ENCODE data around the gene NOMO2. TPM values are rescaled to one million over a fixed set of nuclear protein-coding genes. Genes with fewer than 3 reads are reported as not detected.
"Not testable (repeated sequence)": the region's sequence is repeated elsewhere in the genome, so short reads cannot be mapped to it uniquely, and the experiment has no call there.

Gene NOMO2
- total RNA-seq, 2 experiments from 2014 or later, result 65.0 to 83.4 TPM

DNA sequence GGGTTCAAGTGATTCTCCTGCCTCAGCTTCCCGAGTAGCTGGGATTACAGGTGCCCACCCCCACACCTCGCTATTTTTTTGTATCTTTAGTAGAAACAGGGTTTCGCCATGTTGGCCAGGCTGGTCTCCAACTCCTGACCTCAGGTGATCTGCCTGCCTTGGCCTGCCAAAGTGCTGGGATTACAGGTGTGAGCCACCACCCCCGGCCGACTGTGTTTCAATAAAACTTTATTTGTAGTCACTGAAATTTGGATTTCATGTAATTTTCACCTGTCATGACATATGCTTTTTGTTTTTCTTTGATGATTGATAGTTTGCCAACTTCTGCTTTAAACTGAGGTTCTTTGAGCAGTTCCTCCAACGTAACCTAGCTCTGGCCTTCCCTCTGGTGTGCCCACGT, 12.0 kb upstream of the NOMO2 start:
- DNase-seq; H3K27ac Mint-ChIP-seq; H3K27me3 Mint-ChIP-seq; CTCF ChIA-PET; H3K9me3 Mint-ChIP-seq (ENCODE audit: low read depth); POLR2A ChIA-PET; intact Hi-C loops (cut with DNase I, micrococcal nuclease); H3K36me3 Mint-ChIP-seq (ENCODE audit: low read depth); ATAC-seq; H3K4me3 Mint-ChIP-seq; H3K4me1 Mint-ChIP-seq: not testable (repeated sequence)

DNA sequence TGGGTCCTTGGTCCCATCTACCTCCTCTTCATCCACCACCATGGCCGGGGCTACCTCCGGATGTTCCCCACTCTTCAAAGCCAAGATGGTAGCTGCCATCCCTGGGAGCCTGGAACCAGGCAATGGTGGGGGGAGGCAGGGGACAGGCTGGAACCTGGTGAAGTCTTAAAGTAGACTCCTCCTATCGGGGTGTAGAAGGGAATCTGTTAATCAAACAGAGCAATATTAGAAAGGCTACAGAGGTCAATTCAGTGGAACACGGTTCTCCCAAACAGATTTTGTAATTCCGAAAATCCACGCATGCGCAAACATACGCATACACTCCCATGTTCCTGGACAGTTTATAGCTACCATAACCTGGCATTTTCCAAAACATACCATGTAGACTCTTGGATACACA, 11.1 kb upstream of the NOMO2 start:
- intact Hi-C loops (cut with DNase I, micrococcal nuclease); POLR2A ChIA-PET; H3K9me3 Mint-ChIP-seq (ENCODE audit: low read depth): not testable (repeated sequence)

DNA sequence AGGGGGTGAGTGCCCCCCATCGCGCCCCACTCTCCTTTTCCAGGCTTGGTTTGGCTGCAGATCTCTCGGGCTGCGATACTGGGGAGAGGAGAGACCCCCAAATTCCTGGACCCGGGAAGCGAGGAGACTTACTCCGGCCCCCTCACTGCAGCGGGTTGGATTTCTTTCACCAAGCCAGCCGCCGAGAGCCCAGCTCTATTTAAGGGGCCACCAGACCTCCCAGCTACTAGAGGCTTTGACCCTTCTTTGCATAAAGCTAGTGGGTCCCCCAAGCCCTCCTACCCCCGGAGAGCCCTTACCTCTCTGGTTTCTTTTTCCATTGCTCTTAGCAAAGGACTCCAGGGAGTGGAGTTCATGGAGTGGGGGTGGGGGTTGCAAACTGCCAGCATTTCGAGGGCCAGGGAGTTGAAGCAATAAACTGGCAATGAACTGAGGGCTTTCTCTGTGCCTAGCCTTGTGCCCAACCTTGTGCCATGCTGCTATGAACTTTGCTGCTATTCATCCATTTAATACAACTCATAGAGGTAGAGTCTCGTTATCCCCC, 9.5 kb upstream of the NOMO2 start:
- DNase-seq; ATAC-seq; H3K27ac Mint-ChIP-seq; intact Hi-C loops (cut with DNase I, micrococcal nuclease); POLR2A ChIA-PET; H3K36me3 Mint-ChIP-seq (ENCODE audit: low read depth); H3K4me1 Mint-ChIP-seq; CTCF ChIA-PET; H3K4me3 Mint-ChIP-seq; H3K27me3 Mint-ChIP-seq; H3K9me3 Mint-ChIP-seq (ENCODE audit: low read depth): not testable (repeated sequence)

More for the DNA sequence above, 11.1 kb upstream of the NOMO2 start:
- DNase-seq; H3K36me3 Mint-ChIP-seq (ENCODE audit: low read depth); H3K4me1 Mint-ChIP-seq; H3K27me3 Mint-ChIP-seq; H3K27ac Mint-ChIP-seq; ATAC-seq; H3K4me3 Mint-ChIP-seq; CTCF ChIA-PET: not testable (repeated sequence)

DNA sequence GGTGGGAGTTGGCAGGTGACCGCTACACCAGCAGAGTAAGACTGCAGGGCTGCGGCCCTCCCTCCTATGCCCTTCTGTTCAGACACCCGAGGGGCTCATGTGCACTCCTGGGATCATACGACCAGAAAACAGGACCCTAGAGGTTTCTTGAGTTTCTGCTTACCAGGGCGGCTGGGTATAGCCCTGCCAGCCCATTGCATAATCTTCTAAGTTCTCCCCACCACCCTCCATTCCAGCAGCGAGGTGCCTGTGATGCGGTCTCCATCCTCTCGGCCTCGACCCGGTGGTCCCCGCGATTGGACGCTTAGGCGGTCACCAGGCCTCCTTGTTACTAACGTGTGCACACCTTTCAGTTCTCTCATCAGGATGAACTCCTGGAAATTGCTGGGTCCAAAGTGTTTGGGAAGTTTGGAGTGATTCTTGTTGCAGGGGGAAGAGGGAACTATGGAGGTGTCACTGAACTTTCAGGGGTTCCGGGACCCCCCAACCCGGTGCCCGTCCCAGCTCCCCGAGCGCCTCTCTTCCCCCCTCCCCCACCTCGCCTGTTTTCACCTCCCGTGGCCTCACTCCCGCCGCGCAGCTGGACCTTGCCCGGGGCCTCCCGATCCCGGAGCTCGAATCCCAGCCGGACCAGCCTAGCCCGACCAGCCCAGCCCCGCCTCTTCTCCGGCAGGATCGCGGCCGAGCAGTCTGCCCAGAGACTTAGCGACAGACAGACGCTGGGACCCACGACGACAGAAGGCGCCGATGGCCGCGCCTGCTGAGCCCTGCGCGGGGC, 8.8 kb upstream of the NOMO2 start:
- H3K4me1 Mint-ChIP-seq; H3K9me3 Mint-ChIP-seq (ENCODE audit: low read depth); H3K36me3 Mint-ChIP-seq (ENCODE audit: low read depth); POLR2A ChIA-PET; H3K4me3 Mint-ChIP-seq; intact Hi-C loops (cut with DNase I, micrococcal nuclease); CTCF ChIA-PET; H3K27ac Mint-ChIP-seq; H3K27me3 Mint-ChIP-seq: not testable (repeated sequence)
- DNase-seq, result peak; percentile 8
- ATAC-seq, result peak; percentile 43

DNA sequence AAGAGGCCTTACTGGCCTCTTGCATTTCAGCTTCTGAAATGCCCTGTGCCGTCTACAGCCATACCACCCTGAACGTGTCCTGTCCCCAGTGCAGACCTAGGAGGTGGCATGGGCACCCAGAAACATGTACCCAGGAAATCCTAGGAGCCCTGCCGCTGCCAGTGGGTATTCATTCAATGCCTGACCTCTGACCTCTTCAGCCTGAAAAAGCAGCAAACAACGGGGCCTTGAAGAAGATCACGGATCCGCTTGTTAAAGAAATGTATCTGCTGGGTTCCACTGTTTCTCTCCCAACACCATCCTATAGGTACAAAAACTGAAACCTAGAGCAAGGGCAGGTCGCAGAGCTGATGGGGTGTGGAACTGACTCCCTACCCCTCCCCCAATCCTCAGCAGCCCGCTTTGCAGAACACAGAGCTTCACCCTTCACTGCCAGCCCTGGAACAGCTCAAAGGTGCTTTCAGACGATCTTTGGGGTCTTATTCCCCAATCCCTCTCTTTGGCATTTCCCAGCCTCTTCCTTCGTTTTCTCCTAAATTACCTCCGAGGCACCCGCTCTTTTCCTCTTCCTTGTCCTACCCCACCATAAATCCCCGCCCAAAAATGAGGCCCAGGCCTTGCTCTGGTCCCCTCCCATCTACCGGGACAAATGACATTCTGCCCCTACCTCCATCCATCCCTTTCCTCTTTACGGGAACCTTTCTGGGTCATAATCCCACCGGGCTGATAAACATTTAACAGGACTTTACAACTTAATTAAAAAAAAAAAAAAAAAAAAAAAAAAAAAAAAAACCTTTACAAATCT, 1.3 kb downstream of the NOMO2 start:
- intact Hi-C loops (cut with DNase I, micrococcal nuclease); ATAC-seq; POLR2A ChIA-PET: not testable (repeated sequence)

DNA sequence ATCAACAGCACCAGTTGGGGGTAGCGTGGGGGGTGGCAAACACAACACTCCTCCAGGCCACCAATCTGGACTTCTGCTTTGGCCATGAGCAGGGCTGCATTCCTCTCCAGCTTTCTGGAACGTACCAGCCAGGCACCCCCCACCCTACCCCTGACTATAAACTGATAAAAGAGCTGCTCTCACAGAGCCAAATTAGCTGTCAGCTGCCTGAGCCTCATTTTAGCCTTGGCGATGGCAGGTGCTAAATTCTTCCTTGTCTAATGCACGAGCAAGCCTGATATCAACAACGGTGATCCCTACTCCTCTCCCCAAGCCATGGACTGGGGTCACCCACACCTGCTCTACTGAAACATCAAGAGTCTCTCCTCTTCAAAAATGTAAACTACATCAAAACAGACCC, 8.2 kb downstream of the NOMO2 start:
- H3K36me3 Mint-ChIP-seq (ENCODE audit: low read depth); H3K27ac Mint-ChIP-seq; H3K4me1 Mint-ChIP-seq; CTCF ChIA-PET; H3K4me3 Mint-ChIP-seq; intact Hi-C loops (cut with DNase I, micrococcal nuclease); ATAC-seq; H3K9me3 Mint-ChIP-seq (ENCODE audit: low read depth); POLR2A ChIA-PET; H3K27me3 Mint-ChIP-seq; DNase-seq: not testable (repeated sequence)

More for the DNA sequence above, 1.3 kb downstream of the NOMO2 start:
- Mint-ChIP-seq H3K27ac (peak overlapping the region; percentile 69), H3K4me3 (peak overlapping the region; percentile 68), H3K4me1 (peaks cover 12% of the 10 kb centered on the region)
- H3K9me3 Mint-ChIP-seq (ENCODE audit: low read depth); CTCF ChIA-PET; H3K36me3 Mint-ChIP-seq (ENCODE audit: low read depth); H3K27me3 Mint-ChIP-seq: not testable (repeated sequence)
- DNase-seq, result peak; percentile 44

DNA sequence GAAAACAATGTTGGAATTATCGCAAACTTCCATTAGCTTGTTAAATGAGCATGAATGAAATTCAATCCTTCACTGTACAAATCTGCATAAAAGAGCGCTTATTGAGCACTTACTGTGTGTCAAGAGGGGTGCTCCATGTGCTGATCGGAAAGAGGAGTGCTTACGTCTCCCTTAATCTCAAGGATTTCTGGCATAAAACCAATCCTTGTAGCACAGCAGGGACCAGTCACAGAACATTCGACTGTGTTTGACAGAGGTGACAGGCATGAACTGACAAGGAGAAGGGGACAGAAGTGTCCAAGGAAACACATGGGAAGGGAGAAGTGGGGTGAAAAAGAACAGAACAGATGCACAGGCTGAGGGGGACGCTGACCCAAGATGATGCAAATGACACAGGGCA, 14.5 kb downstream of the NOMO2 start:
- H3K4me3 Mint-ChIP-seq; CTCF ChIA-PET; POLR2A ChIA-PET; ATAC-seq; H3K4me1 Mint-ChIP-seq; H3K27ac Mint-ChIP-seq; intact Hi-C loops (cut with DNase I, micrococcal nuclease); H3K36me3 Mint-ChIP-seq (ENCODE audit: low read depth); DNase-seq; H3K9me3 Mint-ChIP-seq (ENCODE audit: low read depth); H3K27me3 Mint-ChIP-seq: not testable (repeated sequence)

DNA sequence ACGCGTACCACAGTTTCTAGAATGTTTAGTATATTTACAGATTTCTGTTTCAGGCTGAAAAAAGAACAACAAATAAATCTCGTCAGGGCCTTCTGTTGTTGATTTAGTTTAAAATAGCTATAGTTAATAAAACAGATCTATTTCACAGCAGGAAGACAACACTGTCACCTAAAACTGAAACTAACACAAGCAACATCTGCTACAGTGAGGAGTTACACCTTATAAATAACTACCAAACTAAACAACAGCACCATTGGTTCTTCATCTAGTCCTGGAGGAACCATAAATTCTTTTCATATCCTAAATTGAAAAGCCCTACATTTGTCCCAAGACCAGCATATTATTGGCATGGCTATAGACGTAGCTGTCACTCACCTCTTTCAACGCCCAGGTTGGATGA, 15.0 kb downstream of the NOMO2 start:
- ATAC-seq; H3K36me3 Mint-ChIP-seq (ENCODE audit: low read depth); CTCF ChIA-PET; H3K9me3 Mint-ChIP-seq (ENCODE audit: low read depth); H3K4me3 Mint-ChIP-seq; H3K27ac Mint-ChIP-seq; DNase-seq; POLR2A ChIA-PET; H3K4me1 Mint-ChIP-seq; H3K27me3 Mint-ChIP-seq; intact Hi-C loops (cut with DNase I, micrococcal nuclease): not testable (repeated sequence)

DNA sequence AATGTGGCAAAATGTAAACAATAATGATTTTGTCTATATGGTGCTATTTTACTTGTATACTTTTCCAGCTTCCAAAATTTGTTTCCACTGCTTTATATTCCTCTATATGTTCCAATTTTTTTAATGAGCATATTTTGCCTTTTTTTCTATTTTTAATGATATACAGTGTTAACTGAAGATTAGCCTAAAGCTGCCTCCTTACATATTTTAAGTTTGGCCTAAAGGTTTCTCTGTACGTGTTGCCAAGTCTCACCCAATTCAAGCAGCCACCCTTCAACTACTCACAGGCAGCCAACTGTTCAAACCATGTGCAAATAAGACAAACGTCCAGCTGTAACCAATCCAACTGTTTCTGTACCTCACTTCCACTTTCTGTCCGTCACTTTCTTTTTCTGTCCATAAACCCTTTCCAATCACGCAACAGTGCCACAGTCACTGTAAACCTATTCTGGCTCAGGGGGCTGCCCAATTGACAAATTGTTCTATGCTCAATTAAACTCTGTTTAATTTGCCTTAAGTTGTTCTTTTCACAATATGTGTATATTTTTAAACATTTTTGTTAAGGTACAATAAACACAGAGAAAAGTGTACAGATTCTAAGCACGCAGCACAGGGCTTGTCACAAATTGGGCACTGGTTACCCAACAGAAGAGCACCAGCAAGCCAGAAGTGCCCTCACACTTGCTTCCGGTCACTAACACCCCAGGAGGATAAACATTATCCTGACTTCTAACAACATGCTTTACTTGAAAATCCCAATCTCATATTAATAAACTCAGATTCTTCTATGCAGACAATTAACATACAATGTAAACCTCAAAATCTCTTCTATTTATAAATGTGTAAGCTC, 17.4 kb downstream of the NOMO2 start:
- DNase-seq; POLR2A ChIA-PET; ATAC-seq; H3K4me3 Mint-ChIP-seq; H3K4me1 Mint-ChIP-seq; H3K27me3 Mint-ChIP-seq; intact Hi-C loops (cut with DNase I, micrococcal nuclease); H3K9me3 Mint-ChIP-seq (ENCODE audit: low read depth); H3K27ac Mint-ChIP-seq; CTCF ChIA-PET; H3K36me3 Mint-ChIP-seq (ENCODE audit: low read depth): not testable (repeated sequence)

DNA sequence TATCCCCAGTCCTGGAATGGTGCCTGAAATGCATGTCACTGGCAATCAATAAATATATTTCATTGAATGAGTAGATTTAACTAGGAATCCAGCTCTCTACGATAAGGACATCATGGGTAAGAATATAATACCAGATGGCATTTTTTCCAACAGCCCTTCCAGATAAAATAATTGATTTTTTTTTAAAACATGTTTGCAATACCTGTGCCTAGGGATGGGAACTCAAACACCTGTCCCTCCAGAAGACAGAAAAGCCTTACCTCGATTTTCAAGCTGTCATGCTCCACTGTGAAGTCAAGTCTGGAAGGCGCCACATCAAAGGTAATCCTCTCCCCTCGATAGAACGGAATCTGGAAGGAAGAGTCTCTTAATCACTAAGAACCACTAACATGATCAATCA, 20.0 kb downstream of the NOMO2 start:
- H3K27ac Mint-ChIP-seq; intact Hi-C loops (cut with DNase I, micrococcal nuclease); ATAC-seq; H3K27me3 Mint-ChIP-seq; CTCF ChIA-PET; H3K4me1 Mint-ChIP-seq; H3K4me3 Mint-ChIP-seq; POLR2A ChIA-PET; DNase-seq; H3K36me3 Mint-ChIP-seq (ENCODE audit: low read depth); H3K9me3 Mint-ChIP-seq (ENCODE audit: low read depth): not testable (repeated sequence)

DNA sequence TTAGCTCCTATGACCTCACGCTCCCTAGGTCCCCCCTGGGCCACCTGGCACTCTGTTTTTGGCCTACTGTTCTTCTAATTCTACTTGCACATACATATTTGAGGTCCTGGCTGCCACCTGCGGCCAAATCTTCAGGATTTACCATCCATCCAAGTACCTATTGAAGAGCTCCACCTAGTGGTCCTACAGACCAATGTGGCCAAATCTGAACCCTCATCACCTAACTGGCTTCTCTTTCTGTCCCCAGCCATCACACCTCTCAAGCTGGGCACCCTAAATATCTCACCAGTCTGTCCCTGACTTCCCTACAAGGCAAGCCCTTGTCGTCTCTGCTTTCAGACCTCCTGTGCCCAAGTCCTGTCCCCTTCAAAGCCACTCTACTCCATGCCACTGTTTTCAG, 24.9 kb downstream of the NOMO2 start:
- H3K4me3 Mint-ChIP-seq; intact Hi-C loops (cut with DNase I, micrococcal nuclease): not testable (repeated sequence)
- peak; percentile 47 for ATAC-seq

More for the DNA sequence above, 24.9 kb downstream of the NOMO2 start:
- H3K4me1 Mint-ChIP-seq; H3K36me3 Mint-ChIP-seq (ENCODE audit: low read depth); H3K9me3 Mint-ChIP-seq (ENCODE audit: low read depth); POLR2A ChIA-PET; CTCF ChIA-PET; H3K27me3 Mint-ChIP-seq: not testable (repeated sequence)
- peak; percentile 7 for DNase-seq
- H3K27ac Mint-ChIP-seq, result peak overlapping the region; percentile 58

All from activated CD4-positive, alpha-beta T cell treated with anti-CD3 and anti-CD28 coated beads for 36 hours (primary cell).